IMR-90 (cell line): ENCODE data around the gene CRYAA.
"Not testable (repeated sequence)": the region's sequence is repeated elsewhere in the genome, so short reads cannot be mapped to it uniquely, and the experiment has no call there.

ENCODE experiments used
- CTCF ChIP-seq: conservative IDR thresholded peaks from 2 replicates; pipeline ENCODE4 v1.5.1; 2012; ENCODE audit warnings: mild to moderate bottlenecking, low read depth, low read length, improper control_type of control experiment
- MXI1 ChIP-seq: IDR thresholded peaks from 2 replicates; pipeline ENCODE4 v1.6.1; 2012; ENCODE audit warnings: low read depth, mild to moderate bottlenecking, low read length, moderate library complexity, borderline replicate concordance
- POLR2A ChIP-seq: IDR thresholded peaks from 2 replicates; pipeline ENCODE4 v1.6.1; 2012; ENCODE audit warnings: mild to moderate bottlenecking, low read depth, low read length

GRCh38 chr21:43141407-43141806 is 27.4 kb upstream of the CRYAA start:
- not testable (repeated sequence) for TF ChIP-seq MXI1, POLR2A, CTCF
